ENCODE data around the gene IL10RB.

- TF ChIP-seq POLR2A (IDR thresholded peaks at IDR 0.05) = peak; percentile 48
- TF ChIP-seq, protein P1, sequence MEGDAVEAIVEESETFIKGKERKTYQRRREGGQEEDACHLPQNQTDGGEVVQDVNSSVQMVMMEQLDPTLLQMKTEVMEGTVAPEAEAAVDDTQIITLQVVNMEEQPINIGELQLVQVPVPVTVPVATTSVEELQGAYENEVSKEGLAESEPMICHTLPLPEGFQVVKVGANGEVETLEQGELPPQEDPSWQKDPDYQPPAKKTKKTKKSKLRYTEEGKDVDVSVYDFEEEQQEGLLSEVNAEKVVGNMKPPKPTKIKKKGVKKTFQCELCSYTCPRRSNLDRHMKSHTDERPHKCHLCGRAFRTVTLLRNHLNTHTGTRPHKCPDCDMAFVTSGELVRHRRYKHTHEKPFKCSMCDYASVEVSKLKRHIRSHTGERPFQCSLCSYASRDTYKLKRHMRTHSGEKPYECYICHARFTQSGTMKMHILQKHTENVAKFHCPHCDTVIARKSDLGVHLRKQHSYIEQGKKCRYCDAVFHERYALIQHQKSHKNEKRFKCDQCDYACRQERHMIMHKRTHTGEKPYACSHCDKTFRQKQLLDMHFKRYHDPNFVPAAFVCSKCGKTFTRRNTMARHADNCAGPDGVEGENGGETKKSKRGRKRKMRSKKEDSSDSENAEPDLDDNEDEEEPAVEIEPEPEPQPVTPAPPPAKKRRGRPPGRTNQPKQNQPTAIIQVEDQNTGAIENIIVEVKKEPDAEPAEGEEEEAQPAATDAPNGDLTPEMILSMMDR (IDR thresholded peaks at IDR 0.05) = no peak
- no peak for TF ChIP-seq EP300 (IDR thresholded peaks at IDR 0.05)
These were observed at the start of gene IL10RB for GRCh38 chr21:33266050-33266788.

All from ovary (tissue), 3 donors.